ENCODE measurements around the gene GOLGA6L26. TPM values are rescaled to one million over a fixed set of nuclear protein-coding genes. Genes with fewer than 3 reads are reported as not detected.
"Not testable (repeated sequence)": the region's sequence is repeated elsewhere in the genome, so short reads cannot be mapped to it uniquely, and the experiment has no call there.

The GOLGA6L26 gene
- total and polyA plus RNA-seq, 2 of the 4 experiments (the other 2 are of a cell fraction), result not detected

DNA sequence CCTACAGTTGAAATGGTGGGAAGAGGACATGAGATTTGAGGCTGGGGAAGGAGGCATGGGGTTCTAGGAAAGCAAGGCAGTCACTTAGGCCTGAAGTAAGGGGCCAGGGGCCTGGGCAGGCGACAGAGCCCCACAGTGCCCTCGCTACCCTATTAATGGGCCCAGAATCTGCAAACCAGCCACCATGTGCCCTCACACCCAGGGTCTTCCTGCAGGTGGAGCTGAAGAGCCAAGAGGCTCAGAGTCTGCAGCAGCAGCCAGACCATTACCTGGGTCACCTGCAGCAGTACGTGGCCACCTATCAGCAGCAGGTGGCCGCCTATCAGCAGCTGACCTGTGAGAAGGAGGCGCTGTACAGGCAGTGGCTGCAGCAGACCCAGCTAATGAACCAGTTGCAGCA lies 28.6 kb upstream of the GOLGA6L26 start:
- H3K14ac ChIP-seq (replicated peaks; ENCODE audit: low read depth, low read length); H3K23ac ChIP-seq (ENCODE audit: low read depth, low read length); H2AFZ ChIP-seq (replicated peaks; ENCODE audit: low read length, poor library complexity); dilution Hi-C loops (cut with HindIII; ENCODE audit: low sequenced_read_pairs, unreplicated experiment); H2AK5ac ChIP-seq (ENCODE audit: low read depth, low read length); H3K4me2 ChIP-seq (ENCODE audit: low read depth, low read length); H3K27me3 ChIP-seq (ENCODE audit: control insufficient read depth, insufficient read depth, low read length); H4K91ac ChIP-seq (ENCODE audit: insufficient read depth, low read depth, low read length); H3K56ac ChIP-seq (ENCODE audit: extremely low read depth, insufficient read depth, low read length); H4K20me1 ChIP-seq (ENCODE audit: insufficient read depth, low read length); in situ Hi-C loops (cut with MboI; ENCODE audit: low sequenced_read_pairs); H3K9me1 ChIP-seq (ENCODE audit: insufficient read depth, low read length); H3K27ac ChIP-seq (ENCODE audit: insufficient read depth, low read length); H3K79me1 ChIP-seq (ENCODE audit: low read depth in 1 of 2, low read length in 2 of 2); H3K4me3 ChIP-seq (ENCODE audit: insufficient read depth, low read depth, low read length); H2BK15ac ChIP-seq (ENCODE audit: low read depth, low read length); intact Hi-C loops (cut with micrococcal nuclease); H3K4me1 ChIP-seq (ENCODE audit: control insufficient read depth, insufficient read depth, low read length); H3K36me3 ChIP-seq (ENCODE audit: control insufficient read depth, insufficient read depth, low read length); DNase-seq; POLR2A ChIA-PET (ENCODE audit: unreplicated experiment); H4K5ac ChIP-seq (ENCODE audit: low read depth, low read length); BruUV-seq (replicated peaks); H3K18ac ChIP-seq (ENCODE audit: low read depth, low read length); H4K8ac ChIP-seq (ENCODE audit: low read depth in 2 of 2, low read length in 2 of 2); H3K9ac ChIP-seq (ENCODE audit: low read depth, low read length); H2BK20ac ChIP-seq (ENCODE audit: low read depth, low read length); H2BK5ac ChIP-seq (ENCODE audit: low read depth, low read length, poor library complexity, severe bottlenecking); CTCF ChIA-PET; H3K9me3 ChIP-seq (ENCODE audit: control insufficient read depth, insufficient read depth, low read length); ATAC-seq (ENCODE audit: low read depth); H3K4ac ChIP-seq (ENCODE audit: low read depth, low read length); H2AK9ac ChIP-seq (replicated peaks; ENCODE audit: low read depth, low read length, poor library complexity); H2BK120ac ChIP-seq (ENCODE audit: low read depth, low read length): not testable (repeated sequence)
- no CpG with 5 or more reads among the region's 5 CpGs for WGBS, 2 experiments (ENCODE audit: extremely low coverage in 2 of 2, insufficient read length in 1 of 2)

- H3K4ac ChIP-seq (ENCODE audit: low read depth, low read length); H3K9me3 ChIP-seq (ENCODE audit: control insufficient read depth, insufficient read depth, low read length); H3K18ac ChIP-seq (ENCODE audit: low read depth, low read length); POLR2A ChIA-PET (ENCODE audit: unreplicated experiment); H3K14ac ChIP-seq (replicated peaks; ENCODE audit: low read depth, low read length); BruUV-seq (replicated peaks); H2BK20ac ChIP-seq (ENCODE audit: low read depth, low read length); H2AK5ac ChIP-seq (ENCODE audit: low read depth, low read length); ATAC-seq (ENCODE audit: low read depth); H3K4me1 ChIP-seq (ENCODE audit: control insufficient read depth, insufficient read depth, low read length); in situ Hi-C loops (cut with MboI; ENCODE audit: low sequenced_read_pairs); CTCF ChIA-PET; H3K36me3 ChIP-seq (ENCODE audit: control insufficient read depth, insufficient read depth, low read length); H3K56ac ChIP-seq (ENCODE audit: extremely low read depth, insufficient read depth, low read length); H3K27me3 ChIP-seq (ENCODE audit: control insufficient read depth, insufficient read depth, low read length); DNase-seq; H3K9me1 ChIP-seq (ENCODE audit: insufficient read depth, low read length); H3K79me1 ChIP-seq (ENCODE audit: low read depth in 1 of 2, low read length in 2 of 2); H4K91ac ChIP-seq (ENCODE audit: insufficient read depth, low read depth, low read length); H2AK9ac ChIP-seq (replicated peaks; ENCODE audit: low read depth, low read length, poor library complexity); dilution Hi-C loops (cut with HindIII; ENCODE audit: low sequenced_read_pairs, unreplicated experiment); H4K5ac ChIP-seq (ENCODE audit: low read depth, low read length); H3K23ac ChIP-seq (ENCODE audit: low read depth, low read length); H3K4me3 ChIP-seq (ENCODE audit: insufficient read depth, low read depth, low read length); H2AFZ ChIP-seq (replicated peaks; ENCODE audit: low read length, poor library complexity); H4K8ac ChIP-seq (ENCODE audit: low read depth in 2 of 2, low read length in 2 of 2); H2BK15ac ChIP-seq (ENCODE audit: low read depth, low read length); H2BK5ac ChIP-seq (ENCODE audit: low read depth, low read length, poor library complexity, severe bottlenecking); H3K27ac ChIP-seq (ENCODE audit: insufficient read depth, low read length); H2BK120ac ChIP-seq (ENCODE audit: low read depth, low read length); H3K9ac ChIP-seq (ENCODE audit: low read depth, low read length); H3K4me2 ChIP-seq (ENCODE audit: low read depth, low read length); intact Hi-C loops (cut with micrococcal nuclease); H4K20me1 ChIP-seq (ENCODE audit: insufficient read depth, low read length): not testable (repeated sequence)
- WGBS, 2 experiments (ENCODE audit: extremely low coverage in 2 of 2, insufficient read length in 1 of 2), result no CpG with 5 or more reads among the region's 8 CpGs
Measured at GRCh38 chr15:23354448-23354847, 20.5 kb upstream of the GOLGA6L26 start, which contains the start of gene GOLGA8S. Gene GOLGA8S (plus strand): TSS chr15:23354748. CDS start chr15:23354810, 62 bp downstream.

Measured in IMR-90 (cell line).